GM06990 (cell line): ENCODE measurements around the gene FSTL4.

ENCODE experiments used
- DNase-seq: peaks from one replicate; pipeline ENCODE4 v3.0.0-alpha.2; 2011; ENCODE audit not compliant: insufficient read length; ENCODE audit errors: extremely low read depth
- H3K27me3 ChIP-seq: replicated peaks from 2 replicates; pipeline ENCODE4 v1.6.0; 2011; ENCODE audit warnings: low read length; ENCODE audit not compliant: control insufficient read depth, insufficient read depth
- H3K36me3 ChIP-seq: 2 replicates; pipeline ENCODE4 v1.5.1; 2011; ENCODE audit warnings: low read length; ENCODE audit not compliant: control insufficient read depth, insufficient read depth
- H3K4me3 ChIP-seq: replicated peaks from 2 replicates; pipeline ENCODE4 v1.5.1; 2011; ENCODE audit warnings: low read depth, mild to moderate bottlenecking, control low read depth, low read length
- CTCF ChIP-seq: IDR thresholded peaks from 2 replicates; pipeline ENCODE4 v1.5.1; 2011; ENCODE audit warnings: low read length, control low read depth, mild to moderate bottlenecking, inconsistent platforms; ENCODE audit not compliant: insufficient read depth, poor library complexity, severe bottlenecking

Gene FSTL4

DNA sequence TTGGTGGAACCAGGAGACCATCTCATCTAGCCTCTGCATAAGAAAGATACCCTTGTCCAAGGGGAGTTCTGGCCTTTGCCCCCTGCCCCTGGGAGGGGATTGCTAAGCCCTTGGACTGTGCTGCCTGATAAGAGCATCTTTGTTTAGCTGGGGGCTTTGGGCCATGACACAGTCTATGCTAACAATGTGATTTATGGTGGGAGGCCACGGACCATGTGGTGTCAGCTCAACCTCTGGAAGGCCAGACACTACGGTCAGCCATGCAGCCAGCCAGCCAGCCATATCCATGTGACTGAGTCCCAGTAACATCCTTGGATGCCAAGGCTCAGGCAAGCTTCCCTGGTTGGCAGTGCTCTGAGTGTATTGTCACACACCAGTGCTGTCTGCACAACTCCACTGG lies 244.4 kb downstream of the FSTL4 start:
- TF ChIP-seq CTCF: no peak
- DNase-seq: no peak
- Histone ChIP-seq H3K4me3 (no peak overlapping the region), H3K36me3 (no peaks in the 10 kb centered on the region), H3K27me3 (no peaks in the 10 kb centered on the region; the same call in none of the 2 replicates)

GRCh38 chr5:133367071-133367786 lies 245.1 kb downstream of the FSTL4 start:
- no peak overlapping the region for H3K4me3 ChIP-seq
- H3K27me3 ChIP-seq: no peaks in the 10 kb centered on the region; the same call in none of the 2 replicates
- no peak for TF ChIP-seq CTCF
- no peak for DNase-seq
- no peaks in the 10 kb centered on the region for H3K36me3 ChIP-seq

DNA sequence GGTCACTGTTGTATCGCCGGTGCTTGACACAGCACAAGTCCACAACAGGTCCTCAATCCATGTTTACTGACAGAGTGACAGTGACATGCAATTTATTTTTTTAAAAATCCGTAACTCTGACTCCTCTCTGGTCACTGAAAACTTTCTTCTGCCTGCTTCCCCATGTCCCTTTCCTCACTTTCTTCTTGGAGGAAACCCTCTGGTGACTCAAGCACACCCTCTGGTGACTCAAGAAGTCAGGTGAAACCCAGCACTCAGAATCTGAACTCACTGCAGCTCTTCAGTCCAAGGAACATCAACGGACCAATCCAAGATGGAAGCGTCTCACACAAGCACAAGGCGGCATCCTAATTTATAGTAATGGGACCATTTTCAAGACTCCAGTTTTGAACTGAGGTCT lies 245.9 kb downstream of the FSTL4 start:
- Histone ChIP-seq H3K36me3 (no peaks in the 10 kb centered on the region), H3K27me3 (no peaks in the 10 kb centered on the region; the same call in none of the 2 replicates), H3K4me3 (no peak overlapping the region)
- no peak for DNase-seq
- TF ChIP-seq CTCF: no peak

- no peak for DNase-seq
- Histone ChIP-seq H3K4me3 (no peak overlapping the region), H3K27me3 (no peaks in the 10 kb centered on the region; the same call in none of the 2 replicates), H3K36me3 (no peaks in the 10 kb centered on the region)
- no peak for TF ChIP-seq CTCF
These were observed 246.6 kb downstream of the FSTL4 start for GRCh38 chr5:133365738-133366137.

DNA sequence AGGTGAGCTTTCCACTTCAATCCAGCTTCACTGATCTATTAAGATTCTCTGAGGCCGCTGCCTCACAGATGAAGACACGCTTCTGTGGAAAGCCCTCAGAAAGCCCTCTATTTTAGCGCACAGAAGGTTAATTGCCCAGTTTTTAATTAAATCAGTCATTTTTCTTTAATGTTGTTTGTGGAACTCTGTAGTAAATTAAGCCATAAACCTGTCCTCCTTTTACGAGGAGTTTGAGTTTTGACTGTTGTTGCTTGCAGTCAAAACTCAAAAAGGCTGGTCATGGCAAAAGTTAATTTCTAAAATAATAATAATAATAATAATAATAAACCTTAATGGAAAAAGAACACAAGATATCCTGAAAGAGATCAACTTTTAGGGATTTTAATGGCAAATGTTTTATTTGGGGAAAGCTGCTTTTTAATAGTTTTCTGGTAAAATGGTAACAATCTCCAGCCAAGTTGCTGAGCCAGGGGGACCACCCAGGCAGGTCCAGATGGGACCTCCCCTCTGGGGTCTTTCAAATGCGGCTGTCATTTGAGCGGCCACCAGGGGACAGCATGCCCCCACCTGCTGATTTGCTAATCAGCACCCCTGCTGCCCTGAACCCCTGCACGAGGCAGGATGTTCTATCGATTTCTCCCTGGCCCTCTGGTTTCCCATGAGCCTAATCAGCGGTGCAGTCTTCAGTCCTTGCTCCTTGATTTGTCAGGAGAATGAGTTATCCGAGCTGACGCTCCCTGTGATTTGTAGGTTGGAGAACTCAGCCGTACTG lies 247.2 kb downstream of the FSTL4 start:
- H3K4me3 ChIP-seq: no peak overlapping the region
- H3K27me3 ChIP-seq: no peaks in the 10 kb centered on the region; the same call in none of the 2 replicates
- DNase-seq: no peak
- H3K36me3 ChIP-seq: no peaks in the 10 kb centered on the region
- TF ChIP-seq CTCF: peak; percentile 58
